Measurements from ENCODE around the gene SEMA4C. TPM values are rescaled to one million over a fixed set of nuclear protein-coding genes. Genes with fewer than 3 reads are reported as not detected.
A peak's percentile ranks its signal among the peaks of the same experiment; 100 is the strongest.

SEMA4C gene
- total RNA-seq, 4 donors from 2014 or later, result 58.7 to 66.6 (median 62.8) TPM

DNA sequence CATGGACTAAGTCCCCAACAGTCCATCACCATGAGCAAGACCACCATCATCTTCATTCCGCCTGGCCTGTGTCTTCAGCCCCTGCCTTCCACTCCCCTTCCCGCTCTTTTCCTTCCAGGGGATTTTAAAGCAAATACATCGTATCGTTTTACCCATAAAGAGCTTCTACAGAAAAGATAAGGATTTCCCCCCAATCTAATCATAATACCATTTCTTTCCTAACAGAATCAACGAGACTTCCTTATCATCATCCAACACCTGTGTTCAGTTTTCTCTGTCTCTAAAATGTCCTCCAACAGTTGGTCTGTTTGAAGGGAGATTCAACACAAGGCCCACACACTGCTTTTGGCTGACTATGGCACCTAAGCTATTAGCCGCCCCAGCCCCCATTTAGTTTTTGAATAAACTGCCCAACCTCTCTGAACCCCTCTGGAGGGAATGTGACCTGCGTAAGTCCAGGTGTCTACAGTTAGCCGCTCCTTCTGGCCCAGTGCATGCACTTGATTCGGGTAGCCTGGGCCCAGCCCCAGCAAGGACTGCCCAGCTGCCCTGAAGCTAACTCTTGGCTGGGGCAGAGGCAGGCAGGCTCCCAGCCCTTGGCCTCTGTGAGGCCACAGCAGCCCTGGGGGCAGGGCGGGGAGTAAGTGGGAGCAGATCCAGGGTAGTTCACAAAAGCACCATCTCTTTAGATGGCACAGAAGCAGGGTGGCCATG lies 25.3 kb upstream of the SEMA4C start:
- H3K4me1 ChIP-seq, result peaks cover 4 to 63% (median 17%) of the 10 kb centered on the region in 3 donors
- TF ChIP-seq POLR2A (IDR thresholded peaks at IDR 0.05), result no peak
- TF ChIP-seq, protein P1, sequence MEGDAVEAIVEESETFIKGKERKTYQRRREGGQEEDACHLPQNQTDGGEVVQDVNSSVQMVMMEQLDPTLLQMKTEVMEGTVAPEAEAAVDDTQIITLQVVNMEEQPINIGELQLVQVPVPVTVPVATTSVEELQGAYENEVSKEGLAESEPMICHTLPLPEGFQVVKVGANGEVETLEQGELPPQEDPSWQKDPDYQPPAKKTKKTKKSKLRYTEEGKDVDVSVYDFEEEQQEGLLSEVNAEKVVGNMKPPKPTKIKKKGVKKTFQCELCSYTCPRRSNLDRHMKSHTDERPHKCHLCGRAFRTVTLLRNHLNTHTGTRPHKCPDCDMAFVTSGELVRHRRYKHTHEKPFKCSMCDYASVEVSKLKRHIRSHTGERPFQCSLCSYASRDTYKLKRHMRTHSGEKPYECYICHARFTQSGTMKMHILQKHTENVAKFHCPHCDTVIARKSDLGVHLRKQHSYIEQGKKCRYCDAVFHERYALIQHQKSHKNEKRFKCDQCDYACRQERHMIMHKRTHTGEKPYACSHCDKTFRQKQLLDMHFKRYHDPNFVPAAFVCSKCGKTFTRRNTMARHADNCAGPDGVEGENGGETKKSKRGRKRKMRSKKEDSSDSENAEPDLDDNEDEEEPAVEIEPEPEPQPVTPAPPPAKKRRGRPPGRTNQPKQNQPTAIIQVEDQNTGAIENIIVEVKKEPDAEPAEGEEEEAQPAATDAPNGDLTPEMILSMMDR (IDR thresholded peaks at IDR 0.05), result no peak
- no peak for TF ChIP-seq POLR2AphosphoS5 (IDR thresholded peaks at IDR 0.05)
- TF ChIP-seq EP300 (IDR thresholded peaks at IDR 0.05), result no peak
- H3K27me3 ChIP-seq, result no peaks in the 10 kb centered on the region
- no peak overlapping the region for H3K4me3 ChIP-seq
- no peak for ATAC-seq
- peak overlapping the region in 3 of 4 donors; percentile 41 to 61 (median 56) for H3K27ac ChIP-seq
- H3K36me3 ChIP-seq, result no peaks in the 10 kb centered on the region
- H3K9me3 ChIP-seq, result no peaks in the 10 kb centered on the region
- 79 to 82% methylated on average over 5 to 6 of the region's 10 CpGs for WGBS, 2 donors (ENCODE audit: low coverage in 1 of 2)

DNA sequence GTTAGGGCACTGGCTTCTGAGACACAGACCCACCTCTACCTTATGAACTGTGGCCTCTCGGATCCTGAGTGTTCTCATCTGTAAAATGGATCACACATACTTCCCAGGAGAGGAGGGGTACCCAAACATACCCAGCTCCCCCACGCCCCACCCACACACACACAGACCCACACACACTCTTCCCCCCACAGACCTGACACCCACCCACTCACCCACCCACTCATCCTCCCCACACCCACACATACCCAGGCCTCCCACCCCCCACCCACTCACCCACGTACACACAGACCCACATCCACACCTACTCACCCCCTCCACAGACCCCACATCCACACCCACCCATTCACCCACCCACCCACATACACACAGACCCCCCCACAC lies 24.3 kb upstream of the SEMA4C start:
- Histone ChIP-seq H3K9me3 (no peaks in the 10 kb centered on the region), H3K36me3 (no peaks in the 10 kb centered on the region), H3K27ac (no peak overlapping the region), H3K27me3 (no peaks in the 10 kb centered on the region), H3K4me3 (no peak overlapping the region), H3K4me1 (peaks cover 4 to 69% (median 17%) of the 10 kb centered on the region in 3 donors)
- TF ChIP-seq POLR2A (IDR thresholded peaks at IDR 0.05), result no peak
- WGBS, 2 donors (ENCODE audit: low coverage in 1 of 2), result 60 to 100% methylated on average over 1 to 2 of the region's 3 CpGs
- ATAC-seq, result no peak

DNA sequence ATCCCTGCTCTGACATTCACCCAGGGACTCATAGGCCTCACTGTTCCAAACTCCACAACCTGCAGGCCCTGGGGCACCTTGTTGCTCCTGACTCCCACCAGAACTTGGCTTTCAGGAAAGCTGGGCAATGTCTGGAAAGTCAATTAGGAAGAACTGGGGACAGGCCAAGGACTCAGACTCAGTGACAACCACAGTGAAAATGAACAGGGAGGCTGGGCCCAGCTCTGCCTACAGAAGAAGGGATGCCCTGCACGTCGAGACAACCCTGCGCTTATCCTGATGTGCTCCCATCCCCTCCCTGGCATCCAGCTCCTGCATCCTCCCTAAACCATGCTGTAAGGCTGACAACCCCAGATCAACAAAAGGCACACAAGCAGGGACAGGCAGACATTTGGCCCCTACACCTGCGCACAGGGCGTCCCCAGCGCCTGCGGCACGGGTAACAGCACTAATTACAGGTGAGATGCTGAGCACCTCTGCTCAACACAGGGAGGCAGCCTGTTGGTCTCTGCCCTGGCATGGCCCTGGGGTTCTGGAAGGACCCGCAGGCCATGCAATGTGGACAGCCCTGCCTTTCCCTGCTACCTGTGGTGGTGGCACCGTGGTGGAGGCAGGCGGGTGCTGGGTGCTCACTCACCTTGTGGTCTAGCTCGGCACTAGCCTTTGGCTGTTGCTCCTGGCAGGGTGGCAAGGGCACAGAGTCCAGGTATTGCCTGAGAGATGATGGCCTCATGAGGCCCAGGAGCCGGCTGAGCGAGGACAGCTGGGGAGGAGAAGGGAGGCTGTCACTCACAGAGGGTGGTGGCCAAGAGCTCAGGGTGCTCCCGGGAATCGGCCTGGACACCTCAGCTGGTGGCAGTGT lies 23.6 kb upstream of the SEMA4C start:
- 90% methylated on average over 2 of the region's 16 CpGs; no CpG with 5 or more reads in 1 of the 2 donors for WGBS, 2 donors (ENCODE audit: low coverage in 1 of 2)
- no peak overlapping the region for H3K4me3 ChIP-seq
- TF ChIP-seq, protein P1 (IDR thresholded peaks at IDR 0.05), result no peak
- TF ChIP-seq EP300 (IDR thresholded peaks at IDR 0.05) (no peak), POLR2AphosphoS5 (IDR thresholded peaks at IDR 0.05) (no peak), POLR2A (IDR thresholded peaks at IDR 0.05) (no peak)
- H3K27ac ChIP-seq, result no peak overlapping the region
- H3K27me3 ChIP-seq, result no peaks in the 10 kb centered on the region
- peaks cover 4 to 70% (median 22%) of the 10 kb centered on the region in 3 donors for H3K4me1 ChIP-seq
- no peaks in the 10 kb centered on the region for H3K9me3 ChIP-seq
- no peaks in the 10 kb centered on the region for H3K36me3 ChIP-seq
- no peak for ATAC-seq

DNA sequence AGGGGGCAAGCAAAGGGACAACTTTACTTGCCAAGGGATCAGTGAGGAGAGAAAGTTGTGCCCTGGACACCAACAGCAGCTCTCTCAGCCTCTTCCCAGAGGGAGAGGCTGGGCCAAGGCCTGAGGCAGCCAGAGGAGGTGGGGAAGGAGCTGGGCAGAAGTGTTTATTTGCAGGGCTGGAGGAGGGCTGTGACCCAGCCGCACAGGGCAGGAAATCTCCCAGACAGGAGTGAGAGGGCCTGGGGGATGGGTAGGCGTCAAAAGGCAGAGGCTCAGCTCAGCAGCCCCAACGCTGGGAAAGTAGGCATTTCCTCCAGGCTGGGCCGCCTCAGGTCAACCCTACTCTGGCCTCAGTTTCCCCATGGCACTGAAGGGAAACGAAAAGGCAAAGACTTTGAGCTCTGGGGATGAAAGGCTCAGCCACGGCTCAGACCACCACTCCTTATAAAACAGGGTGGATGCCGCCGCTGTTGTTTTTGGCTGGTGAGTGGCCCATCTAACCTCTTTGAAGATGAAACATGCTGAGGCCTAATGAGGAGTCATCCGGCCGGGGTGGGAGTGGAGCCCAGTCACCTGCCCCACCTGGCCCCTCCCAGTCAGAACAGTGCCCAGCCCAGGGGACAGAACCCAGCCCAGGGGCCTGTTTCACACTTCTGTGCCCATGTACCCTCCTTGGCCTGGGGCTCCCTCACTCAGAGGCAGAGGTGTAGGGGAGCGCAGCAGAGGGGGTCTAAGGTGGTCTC lies 21.9 kb upstream of the SEMA4C start:
- peaks cover 9 to 78% (median 38%) of the 10 kb centered on the region in 3 donors for H3K4me1 ChIP-seq
- peak; percentile 32 for ATAC-seq
- WGBS, 2 donors (ENCODE audit: low coverage in 1 of 2), result no CpG with 5 or more reads among the region's 11 CpGs

More for the DNA sequence above, 21.9 kb upstream of the SEMA4C start:
- Histone ChIP-seq H3K4me3 (no peak overlapping the region), H3K27ac (peak overlapping the region in 3 of 4 donors; percentile 14 to 84 (median 61)), H3K27me3 (no peaks in the 10 kb centered on the region), H3K9me3 (no peaks in the 10 kb centered on the region), H3K36me3 (no peaks in the 10 kb centered on the region)
- TF ChIP-seq, protein P1 (IDR thresholded peaks at IDR 0.05), result no peak
- no peak for TF ChIP-seq POLR2AphosphoS5 (IDR thresholded peaks at IDR 0.05)
- TF ChIP-seq POLR2A (IDR thresholded peaks at IDR 0.05), result no peak
- no peak for TF ChIP-seq EP300 (IDR thresholded peaks at IDR 0.05)

Data from gastroesophageal sphincter (tissue), 4 donors.